GM21619 (cell line): ENCODE results near the gene WWC2.
"Not testable (repeated sequence)": the region's sequence is repeated elsewhere in the genome, so short reads cannot be mapped to it uniquely, and the experiment has no call there.

ENCODE experiments used
- ATAC-seq: cut with Tn5 transposase; IDR thresholded peaks from one replicate; pipeline ENCODE4 v1.9.1; 2021; ENCODE audit not compliant: unreplicated experiment

The WWC2 gene

DNA sequence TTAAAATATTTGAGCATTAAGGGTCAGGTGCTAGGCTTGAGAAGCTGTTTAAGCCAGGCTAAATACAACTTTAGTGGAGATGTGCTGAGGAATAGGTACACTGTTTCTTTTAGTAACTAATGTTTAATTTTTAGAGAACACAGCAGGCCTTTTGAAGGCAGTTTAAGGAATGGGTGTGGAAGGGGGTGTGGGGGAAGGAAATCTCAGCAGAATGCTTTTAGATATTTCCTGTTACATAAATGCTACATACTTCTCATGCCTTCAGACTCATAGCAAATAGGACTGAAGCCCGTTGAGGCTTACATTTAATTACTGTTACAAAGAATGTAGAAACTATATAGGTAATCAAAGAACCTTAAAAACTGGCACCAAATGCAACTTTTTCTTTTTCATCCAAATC lies 66.3 kb downstream of the WWC2 start:
- no peak for ATAC-seq

DNA sequence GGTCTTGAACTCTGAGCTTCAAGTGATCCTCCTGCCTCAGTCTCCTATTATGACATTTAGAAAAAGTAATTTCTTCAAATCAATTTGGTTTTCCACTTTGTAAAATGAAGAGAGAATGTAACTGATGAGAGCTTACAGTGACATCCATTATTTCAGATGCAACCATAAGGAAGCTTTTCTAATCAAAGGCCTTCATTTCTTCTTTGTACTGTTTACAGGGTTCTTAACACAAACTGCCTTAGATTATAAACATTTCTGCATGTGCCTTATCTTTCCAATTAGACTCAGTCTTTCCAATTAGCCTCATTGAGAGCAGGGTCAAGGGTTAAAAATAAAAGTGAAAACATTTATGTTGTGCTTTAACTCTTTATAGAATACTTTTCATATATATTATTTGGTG lies 71.8 kb downstream of the WWC2 start:
- ATAC-seq, result no peak

DNA sequence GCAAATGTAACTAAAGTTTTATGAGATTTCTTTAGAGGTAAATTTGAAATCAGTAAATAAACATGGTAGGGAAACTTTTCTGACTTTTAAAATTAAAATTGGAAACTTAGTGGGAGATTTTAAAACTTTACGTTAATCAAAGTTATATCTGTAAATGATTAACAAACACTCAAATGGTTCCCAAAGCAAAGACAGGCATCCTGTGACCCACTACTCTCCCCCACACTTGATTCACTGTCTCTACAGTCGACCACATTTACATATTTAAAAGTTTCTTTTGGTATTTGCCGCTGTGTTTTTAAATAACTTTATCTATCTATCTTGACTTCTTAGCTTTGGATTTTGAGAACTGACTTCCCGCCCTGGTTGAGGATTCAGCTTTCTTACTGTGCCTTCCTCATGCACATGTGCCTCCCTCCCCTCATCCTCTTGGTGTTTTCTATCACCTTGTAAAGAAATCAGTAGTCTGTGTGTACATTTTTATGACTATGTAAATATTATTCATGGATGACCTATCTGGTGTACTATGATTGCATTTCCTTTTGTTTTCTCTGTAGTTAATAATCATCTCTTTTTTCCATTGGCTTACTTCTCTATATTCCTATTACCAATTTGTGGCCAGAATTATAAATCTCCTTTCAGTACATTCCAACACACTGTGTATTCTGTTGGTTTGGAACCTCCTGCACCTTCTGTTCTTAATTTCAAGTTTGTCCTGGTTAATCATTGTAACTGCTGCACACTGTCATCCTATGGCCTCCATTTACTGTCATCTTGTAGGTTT lies 72.6 kb downstream of the WWC2 start:
- no peak for ATAC-seq

DNA sequence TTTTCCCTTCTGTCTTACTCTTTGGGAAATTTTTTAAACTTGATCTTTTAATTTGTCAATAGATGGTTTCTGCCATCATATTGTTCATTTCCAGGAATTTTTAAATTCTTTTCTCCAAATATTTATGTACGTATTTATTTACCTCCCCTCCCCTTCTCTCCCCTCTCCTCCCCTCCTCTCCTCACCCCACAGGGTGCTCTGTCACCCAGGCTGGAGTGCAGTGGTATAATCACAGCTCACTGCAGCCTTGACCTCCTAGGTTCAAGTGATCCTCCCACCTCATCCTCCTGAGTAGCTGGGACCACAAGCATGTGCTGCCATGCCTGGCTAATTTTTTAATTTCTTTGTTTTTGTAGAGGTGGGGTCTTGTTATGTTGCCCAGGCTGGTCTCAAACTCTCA lies 73.8 kb downstream of the WWC2 start:
- ATAC-seq, result no peak

DNA sequence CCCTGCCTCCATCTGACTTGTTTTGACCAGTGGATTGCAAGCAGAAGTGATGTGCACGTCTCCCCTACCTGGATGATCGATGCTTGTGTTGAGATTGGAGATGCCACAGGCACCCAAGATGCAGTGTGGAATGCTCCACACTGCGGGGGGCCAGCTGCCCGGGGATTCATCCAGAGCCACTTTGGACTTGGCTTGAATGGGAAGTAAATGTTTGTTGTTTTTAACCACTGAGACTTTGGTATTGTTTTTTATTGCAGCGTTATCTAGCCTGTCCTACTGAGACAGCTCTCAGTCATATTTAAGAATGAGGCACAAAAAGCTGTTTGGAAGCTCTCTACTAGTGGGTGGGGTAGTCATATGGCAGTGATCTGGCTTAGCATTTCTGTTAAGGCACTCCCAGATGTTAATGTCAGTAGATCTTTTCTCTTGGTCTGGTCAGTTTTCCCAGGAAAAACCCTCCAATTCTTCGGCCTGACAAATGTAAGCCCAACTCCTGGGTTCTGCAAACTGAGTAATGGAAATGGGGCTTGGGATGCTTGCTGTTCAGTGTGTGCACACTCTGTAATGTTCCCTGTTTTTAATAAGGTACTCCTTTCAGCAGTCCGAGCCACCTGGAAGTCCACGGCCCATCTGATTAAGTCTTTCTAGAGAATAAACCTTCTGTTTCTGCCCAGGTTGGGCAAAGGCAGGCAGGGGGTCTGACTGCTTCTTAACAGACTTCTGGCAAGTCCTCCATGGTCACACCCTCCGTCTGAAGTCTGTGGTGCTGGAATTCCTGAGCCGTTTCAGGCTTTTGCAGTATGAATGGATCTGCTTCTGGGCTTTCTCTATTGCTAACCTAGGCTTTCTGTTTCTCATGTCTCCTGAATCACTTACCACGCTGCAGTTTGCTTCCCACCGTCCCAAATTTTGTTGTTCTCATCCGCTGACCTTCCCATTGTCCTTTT lies 74.8 kb downstream of the WWC2 start:
- ATAC-seq, result no peak

DNA sequence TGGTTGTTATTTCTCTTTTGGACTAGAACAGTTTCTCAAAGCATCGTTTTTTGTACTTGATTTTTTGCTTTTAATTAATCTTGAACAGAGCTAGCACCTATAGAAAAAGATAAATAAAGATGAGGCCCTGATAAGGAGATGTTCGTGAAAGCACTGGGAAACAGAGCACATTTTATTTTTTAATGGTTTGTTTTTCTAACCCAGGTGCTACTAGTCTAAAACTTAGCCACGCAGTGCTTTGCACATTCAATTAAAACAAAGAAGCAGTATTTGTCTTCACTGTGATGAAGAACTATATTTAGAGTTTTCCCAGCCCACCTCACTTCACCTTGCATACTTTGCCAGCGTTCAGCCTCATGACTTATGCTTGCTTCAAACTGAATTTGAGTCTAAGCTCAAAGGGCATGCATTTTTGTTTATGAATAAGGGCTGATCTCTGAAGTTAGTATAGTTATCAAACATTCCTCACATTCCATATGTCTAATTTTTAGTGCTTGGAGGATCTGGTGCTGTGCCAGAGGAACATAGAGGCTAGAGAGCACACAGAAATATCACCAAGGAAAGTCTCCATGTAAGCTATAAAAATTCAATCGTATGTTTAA lies 76.7 kb downstream of the WWC2 start:
- no peak for ATAC-seq

DNA sequence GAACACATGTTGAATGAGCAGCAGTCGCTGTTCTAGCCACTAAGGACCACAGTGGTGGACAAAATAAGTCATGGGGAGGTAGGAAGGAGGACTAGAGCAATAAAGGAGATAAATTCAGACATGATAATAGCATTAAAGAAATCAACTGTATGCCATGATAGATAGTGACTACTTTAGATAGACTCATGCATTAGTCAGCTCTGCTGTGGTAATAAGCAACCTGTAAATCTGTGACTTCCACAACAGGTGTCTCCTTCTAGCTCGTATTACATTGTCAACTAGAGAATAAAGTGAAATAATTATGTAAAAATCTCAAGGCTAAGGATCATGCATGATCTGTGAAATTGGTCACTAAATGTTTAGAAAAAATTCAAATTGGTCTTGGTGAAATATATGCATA lies 77.9 kb downstream of the WWC2 start:
- ATAC-seq, result no peak

DNA sequence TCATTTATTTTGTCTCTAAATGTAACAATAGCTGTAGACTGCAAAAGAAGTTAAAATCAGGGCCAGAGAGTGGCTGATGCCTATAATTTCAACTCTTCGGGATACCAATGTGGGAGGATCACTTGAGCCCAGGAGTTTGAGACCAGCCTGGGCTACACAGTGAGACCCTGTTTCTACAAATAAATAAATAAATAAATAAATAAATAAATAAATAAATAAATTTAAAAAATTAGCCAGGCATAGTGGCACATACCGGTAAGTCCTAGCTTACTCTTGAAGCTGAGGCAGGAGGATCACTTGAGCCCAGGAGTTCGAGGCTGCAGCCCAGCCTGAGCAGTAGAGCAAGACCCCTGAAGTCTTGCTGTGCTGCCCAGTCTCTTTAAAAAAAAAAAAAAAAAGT lies 79.1 kb downstream of the WWC2 start:
- ATAC-seq, result no peak

DNA sequence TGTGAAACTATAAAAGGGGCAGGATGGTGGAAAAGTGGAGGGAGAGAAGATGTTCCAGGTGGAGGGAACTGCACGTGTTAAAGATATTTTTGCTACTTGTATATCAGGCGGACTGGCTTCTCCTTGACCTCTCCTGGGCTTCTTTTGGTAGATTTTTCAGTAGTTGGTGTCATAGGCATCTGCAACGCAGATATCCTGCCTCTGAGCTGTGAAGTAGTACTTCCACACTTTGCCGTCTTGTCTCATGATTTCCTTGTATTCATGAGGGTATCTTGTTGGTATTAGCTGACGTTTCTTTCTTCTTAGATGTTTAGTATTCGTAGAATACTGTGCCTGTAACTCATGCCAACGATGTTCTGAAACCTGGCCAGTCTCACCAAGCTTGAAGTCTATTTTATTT lies 81.0 kb downstream of the WWC2 start:
- no peak for ATAC-seq

DNA sequence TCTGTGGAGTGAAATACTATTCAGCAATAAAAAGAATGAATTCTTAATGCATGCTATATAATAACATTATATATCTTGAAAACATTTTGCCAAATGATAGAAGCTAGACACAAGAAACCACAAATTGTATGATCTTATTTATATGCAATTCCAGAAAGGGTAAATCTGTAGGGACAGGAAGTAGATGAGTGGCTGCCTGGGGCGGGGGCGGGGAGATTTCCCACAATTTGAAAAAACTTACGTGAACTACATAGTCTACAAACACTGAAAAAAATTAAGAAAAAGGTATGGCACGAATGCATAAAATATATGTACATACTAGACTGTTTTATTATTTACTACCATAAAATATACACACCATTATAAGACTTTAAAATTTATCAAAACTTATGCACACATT lies 81.6 kb downstream of the WWC2 start:
- no peak for ATAC-seq

DNA sequence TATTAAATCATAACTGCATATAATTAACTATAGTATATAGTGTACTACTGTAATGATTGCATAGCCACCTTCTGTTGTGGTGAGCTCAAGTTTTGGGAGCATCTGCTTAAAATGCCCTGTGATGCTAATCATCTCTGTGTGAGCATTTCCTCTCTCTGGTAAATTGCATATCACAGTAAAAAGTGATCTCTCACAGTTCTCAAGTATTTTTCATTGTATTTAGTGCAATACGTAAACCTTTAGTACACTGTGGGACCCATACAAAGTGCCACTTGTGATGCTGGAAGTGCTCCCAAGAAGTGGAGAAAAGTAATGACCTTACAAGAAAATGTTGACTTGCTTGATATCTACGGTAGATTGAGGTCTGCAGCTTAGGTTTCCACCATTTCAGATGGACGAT lies 82.0 kb downstream of the WWC2 start:
- no peak for ATAC-seq

DNA sequence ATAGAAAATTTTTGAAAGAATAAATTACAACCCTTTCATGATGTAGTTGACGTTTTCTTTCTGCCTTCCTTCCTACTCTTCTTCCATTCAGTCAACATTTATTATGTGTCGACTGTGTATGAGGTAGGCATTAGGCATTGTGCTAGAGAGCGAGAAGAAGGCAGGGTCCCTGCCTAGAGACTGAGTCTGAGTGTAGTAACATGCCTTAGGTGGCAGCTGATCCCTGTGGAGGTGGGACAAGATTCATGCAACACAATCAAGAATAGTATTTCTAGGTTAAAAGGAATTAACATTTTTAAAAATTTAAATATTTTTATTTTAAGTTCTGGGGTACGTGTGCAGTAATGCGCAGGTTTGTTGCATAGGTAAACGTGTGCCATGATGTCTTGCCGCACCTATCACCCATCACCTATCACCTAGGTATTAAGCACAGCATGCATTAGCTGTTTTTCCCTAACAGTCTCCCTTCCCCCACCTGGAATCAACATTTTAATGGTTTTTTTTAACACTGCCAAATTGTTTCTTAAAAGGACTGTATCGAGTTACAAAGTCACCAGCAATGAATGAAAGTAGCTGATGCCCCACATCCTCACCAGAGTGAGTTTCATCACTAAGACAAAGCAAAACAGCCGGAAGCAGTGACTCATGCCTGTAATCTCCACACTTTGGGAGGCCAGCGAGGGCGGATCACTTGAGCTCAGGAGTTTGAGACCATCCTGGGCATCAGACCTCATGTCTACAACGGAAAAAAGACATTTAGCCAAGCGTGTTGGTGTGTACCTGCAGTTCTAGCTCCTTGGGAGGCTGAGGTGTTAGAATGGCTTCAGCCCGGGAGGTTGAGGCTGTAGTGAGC lies 84.0 kb downstream of the WWC2 start:
- no peak for ATAC-seq

DNA sequence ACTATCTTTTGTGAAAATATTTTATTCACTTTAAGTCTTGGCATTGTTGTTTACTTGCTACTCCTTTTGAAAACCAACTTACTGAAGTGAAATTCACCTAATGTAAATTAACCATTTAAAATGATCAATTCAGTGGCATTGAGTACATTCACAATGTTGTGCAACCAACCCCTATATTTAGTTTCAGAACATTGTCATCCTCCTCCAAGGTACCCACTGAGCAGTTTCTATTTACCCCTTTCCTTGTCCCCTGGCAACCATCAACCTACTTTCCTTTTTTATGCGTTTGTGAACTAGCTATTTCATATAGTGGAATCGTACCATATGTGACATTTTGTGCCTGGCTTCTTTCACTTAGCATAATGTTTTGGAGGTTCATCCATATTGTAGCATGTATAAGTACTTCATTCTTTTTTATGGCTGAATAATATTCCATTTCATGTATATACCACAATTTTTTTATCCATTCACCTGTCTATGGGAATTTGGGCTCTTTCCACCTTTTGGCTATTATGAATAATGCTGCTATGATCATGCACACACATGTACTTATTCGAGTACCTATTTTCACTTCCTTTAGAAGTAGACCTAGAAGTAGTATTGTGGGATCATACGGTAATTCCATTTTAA lies 85.0 kb downstream of the WWC2 start:
- no peak for ATAC-seq

DNA sequence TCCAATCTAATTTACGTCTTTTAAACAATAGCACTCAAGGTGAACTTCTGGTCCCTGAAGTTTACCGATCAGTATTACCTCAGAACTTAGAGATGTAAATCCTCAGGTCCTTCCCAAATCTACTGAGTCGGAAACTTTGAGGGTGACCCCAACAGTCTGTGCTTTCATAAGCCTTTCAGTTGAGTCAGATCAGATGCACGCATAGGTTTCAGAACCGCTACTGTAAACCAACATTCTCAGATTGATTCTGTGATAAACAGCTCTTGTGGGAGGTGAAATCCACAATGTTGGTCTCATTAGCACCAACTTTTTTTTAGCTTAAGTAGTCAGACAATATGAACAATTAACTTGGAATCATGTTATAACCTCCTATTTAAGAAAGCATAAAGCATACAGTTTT lies 86.0 kb downstream of the WWC2 start:
- ATAC-seq, result no peak

DNA sequence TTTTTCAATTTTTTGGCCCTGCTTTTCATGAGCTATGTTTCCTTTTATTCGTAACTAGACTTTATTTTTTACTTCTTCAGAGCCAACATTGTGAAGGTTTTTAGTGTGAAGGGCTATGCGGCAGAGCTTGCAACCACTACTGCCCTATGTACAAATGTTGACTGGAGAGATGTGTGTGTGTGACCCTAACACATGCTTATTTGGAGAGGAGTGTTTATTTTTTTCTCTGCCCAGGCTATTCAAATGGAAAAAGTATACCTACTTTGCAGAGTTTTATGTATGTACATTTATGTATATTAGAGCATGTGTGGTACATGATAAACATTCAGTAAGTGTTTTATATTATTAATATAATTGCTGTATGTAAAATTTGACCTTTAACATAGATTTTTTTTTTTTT lies 86.5 kb downstream of the WWC2 start:
- ATAC-seq, result no peak

DNA sequence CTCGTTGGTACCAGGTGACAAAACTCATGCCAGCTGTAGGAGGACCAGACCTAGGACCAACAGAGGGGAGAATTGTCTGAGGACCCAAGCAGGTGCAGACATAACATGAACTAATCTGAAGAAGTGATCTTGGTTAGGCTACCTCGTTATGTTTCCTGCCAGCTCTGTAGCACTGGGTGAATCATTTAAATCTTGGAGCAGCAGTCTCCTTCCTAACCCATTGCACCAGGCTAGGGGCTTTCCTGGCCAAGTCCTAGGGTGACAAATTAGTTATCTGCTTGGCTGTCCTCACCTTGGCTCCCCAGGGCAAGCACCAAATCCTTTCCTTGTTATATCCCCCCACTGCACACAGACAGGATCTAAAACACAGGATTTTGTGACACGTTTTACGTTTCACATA lies 87.8 kb downstream of the WWC2 start:
- no peak for ATAC-seq

DNA sequence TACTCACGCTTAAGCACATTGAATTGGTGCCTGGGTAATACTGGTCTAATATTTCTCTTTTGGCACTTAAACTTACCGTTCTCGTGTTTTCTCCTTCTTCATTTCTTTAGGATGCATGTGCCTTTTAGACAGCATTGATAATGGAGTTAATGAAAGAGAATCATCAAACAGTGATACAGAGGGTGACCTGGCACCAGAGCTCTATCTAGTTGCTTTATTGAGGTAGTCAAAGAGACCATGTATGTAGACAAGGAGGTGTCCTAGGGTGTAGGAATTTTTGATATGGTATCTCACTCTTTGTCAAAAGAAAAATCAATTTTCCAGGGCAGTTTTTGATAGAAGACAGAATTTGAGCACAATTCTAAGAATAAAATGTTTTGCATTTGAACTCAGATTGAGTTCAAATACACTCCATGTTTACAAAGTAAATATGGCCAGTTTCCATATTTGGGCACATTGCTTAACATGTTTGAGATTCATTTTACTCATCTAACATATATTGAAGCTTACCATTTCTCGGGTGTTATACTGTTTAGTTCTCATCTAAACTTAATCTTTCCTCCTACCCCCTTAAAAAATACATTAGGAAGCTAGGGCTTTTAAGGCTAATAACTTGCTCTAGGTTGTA lies 92.0 kb downstream of the WWC2 start:
- no peak for ATAC-seq

DNA sequence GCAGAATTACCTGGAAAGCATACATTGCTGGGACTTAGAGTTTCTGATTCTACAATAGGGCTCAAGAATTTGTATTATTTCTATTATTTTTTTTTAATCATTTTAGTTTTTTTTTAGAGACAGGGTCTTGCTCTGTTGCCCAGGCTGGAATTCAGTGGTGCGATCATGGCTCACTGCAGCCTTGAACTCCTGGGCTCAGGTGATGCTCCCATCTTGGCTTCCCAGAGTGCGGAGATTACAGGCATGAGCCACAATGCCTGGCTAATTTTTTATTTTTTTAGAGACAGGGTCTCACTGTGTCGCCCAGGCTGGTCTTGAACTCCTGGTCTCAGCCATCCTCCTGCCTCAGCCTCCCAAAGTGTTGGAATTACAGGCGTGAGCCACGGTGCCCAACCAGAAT lies 92.6 kb downstream of the WWC2 start:
- ATAC-seq, result no peak

DNA sequence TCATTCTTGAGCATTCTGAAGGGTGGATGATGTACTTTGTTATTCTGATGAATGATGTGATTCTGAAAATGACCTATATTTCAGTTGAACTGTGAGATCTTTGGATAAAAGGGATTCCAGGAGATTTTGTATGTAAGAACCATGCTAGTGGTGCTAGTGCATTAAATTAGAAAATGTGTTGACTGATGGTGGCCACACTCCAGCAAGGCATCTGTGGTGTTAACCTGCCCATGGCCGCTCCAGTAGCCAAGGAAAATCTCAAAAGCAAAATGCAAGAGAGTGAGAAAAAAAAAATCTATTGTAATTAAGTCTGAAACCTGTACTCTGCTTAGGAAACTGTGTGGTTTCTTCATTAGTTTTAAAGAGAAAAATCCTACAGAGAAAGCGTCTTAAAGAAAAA lies 93.5 kb downstream of the WWC2 start:
- ATAC-seq, result no peak

DNA sequence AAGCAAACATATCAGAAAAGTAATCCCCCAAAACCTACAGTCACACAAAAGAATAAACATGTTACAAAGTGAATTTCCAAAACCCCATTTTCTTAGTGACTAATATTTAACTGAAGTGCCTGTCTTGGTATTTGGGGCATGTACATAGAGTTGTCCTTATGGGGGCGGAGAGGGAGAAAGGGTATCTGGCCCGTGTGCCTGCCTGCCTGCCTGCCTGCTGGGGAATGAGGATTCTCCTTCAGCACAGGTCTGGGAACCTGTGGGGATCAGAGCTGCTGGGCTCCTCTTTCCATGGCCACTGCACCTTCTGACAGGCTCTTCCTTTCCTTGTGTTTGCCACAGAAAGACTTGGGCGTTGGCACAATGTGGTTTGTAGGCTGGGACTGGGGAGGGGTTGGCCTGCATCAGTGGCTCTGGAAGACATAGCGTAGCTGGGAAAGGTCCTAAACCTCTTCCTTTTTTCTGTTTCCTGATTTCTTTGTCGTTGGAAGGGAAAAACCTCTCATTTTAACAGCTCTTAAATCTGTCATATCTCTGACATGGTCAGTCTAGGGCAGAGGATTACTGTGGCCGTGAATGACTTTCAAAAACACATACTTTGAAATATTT lies 94.8 kb downstream of the WWC2 start:
- ATAC-seq, result not testable (repeated sequence)
